Midbrain (tissue), 1 donor: Measurements from ENCODE around the gene CPB1.
A peak's percentile ranks its signal among the peaks of the same experiment; 100 is the strongest.
"Not testable (repeated sequence)": the region's sequence is repeated elsewhere in the genome, so short reads cannot be mapped to it uniquely, and the experiment has no call there.

Experiments
- DNase-seq: peaks from one replicate; lab custom pipeline; 2025; lab: John Stamatoyannopoulos, UW

The CPB1 gene

GRCh38 chr3:148827585-148827984 lies at the start of gene CPB1:
Gene CPB1, plus strand, starts transcription at chr3:148827811. Its CDS starts 13 bp downstream, at chr3:148827824.
- DNase-seq, result no peak

GRCh38 chr3:148778926-148779325 lies 48.7 kb upstream of the CPB1 start:
- DNase-seq, result no peak

- DNase-seq, result not testable (repeated sequence)
These were observed 42.6 kb upstream of the CPB1 start for GRCh38 chr3:148785026-148785425.

GRCh38 chr3:148786159-148786558 lies 41.5 kb upstream of the CPB1 start:
- DNase-seq, result not testable (repeated sequence)

GRCh38 chr3:148789146-148789545 lies 38.5 kb upstream of the CPB1 start:
- DNase-seq, result peak; percentile 41

- DNase-seq, result no peak
These were observed 37.7 kb upstream of the CPB1 start for GRCh38 chr3:148789906-148790305.

GRCh38 chr3:148790370-148790769 lies 37.2 kb upstream of the CPB1 start:
- DNase-seq, result peak; percentile 59

- peak; percentile 81 for DNase-seq
These were observed 36.5 kb upstream of the CPB1 start for GRCh38 chr3:148790851-148791735.

GRCh38 chr3:148791920-148792319 lies 35.7 kb upstream of the CPB1 start:
- no peak for DNase-seq

- no peak for DNase-seq
These were observed 35.1 kb upstream of the CPB1 start for GRCh38 chr3:148792516-148792915.

GRCh38 chr3:148796799-148797198 lies 30.8 kb upstream of the CPB1 start:
- DNase-seq, result no peak

GRCh38 chr3:148797795-148798194 lies 29.8 kb upstream of the CPB1 start:
- DNase-seq, result no peak

- DNase-seq, result no peak
These were observed 27.2 kb upstream of the CPB1 start for GRCh38 chr3:148800414-148800813.

GRCh38 chr3:148809835-148810234 lies 17.8 kb upstream of the CPB1 start:
- DNase-seq, result no peak

GRCh38 chr3:148815316-148816110 lies 12.1 kb upstream of the CPB1 start:
- DNase-seq, result peak; percentile 29

- DNase-seq, result no peak
These were observed 11.2 kb upstream of the CPB1 start for GRCh38 chr3:148816427-148816826.

GRCh38 chr3:148816981-148817525 lies 10.6 kb upstream of the CPB1 start:
- no peak for DNase-seq

- no peak for DNase-seq
These were observed 7.0 kb upstream of the CPB1 start for GRCh38 chr3:148820361-148821245.

GRCh38 chr3:148823026-148823425 lies 4.6 kb upstream of the CPB1 start:
- no peak for DNase-seq

GRCh38 chr3:148825476-148825875 lies 2.1 kb upstream of the CPB1 start:
- no peak for DNase-seq

GRCh38 chr3:148828136-148828690 lies 602 bp downstream of the CPB1 start:
- DNase-seq, result no peak
